ENCODE data around the gene EVA1A. TPM values are rescaled to one million over a fixed set of nuclear protein-coding genes. Genes with fewer than 3 reads are reported as not detected.

EVA1A gene
- total and polyA plus RNA-seq, 2 experiments from 2014 or later: 4.6 to 7.9 TPM

DNA sequence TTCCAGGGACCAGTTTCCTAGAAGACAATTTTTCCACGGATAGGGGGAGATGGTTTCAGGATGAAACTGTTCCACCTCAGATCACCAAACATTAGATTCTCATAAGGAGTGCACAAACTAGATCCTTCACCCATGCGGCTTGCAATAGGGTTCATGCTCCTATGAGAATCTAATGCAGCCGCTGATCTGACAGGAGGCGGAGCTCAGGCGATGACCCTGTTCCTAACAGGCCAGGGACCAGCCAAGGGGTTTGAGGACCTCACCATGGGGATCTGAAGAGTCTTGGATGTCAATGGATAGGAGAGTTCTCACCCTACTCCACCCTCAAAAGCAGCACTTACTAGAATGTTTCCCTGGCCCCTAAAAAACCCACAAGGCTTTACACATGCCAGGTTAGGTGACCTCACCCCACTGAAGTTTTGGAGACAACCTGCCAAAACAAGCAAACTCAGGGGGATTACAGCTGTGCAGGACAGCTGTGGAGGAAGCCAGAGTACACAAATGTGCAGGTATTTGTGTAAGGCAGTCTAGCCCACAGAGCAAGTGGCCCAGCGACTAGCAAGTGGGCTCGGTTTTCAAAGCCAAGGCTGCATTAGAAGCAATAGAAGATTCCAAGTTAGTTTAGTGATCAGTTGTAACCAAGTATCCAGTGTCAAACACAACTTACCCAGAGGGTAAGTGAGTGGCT lies 3.9 kb downstream of the EVA1A start:
- Mint-ChIP-seq H3K27me3 (ENCODE audit: insufficient read depth, low read depth, poor library complexity) (peaks cover 27% of the 10 kb centered on the region), H3K4me1 (peaks cover 60% of the 10 kb centered on the region), H3K27ac (no peak overlapping the region), H3K36me3 (ENCODE audit: low read depth) (no peaks in the 10 kb centered on the region; the same call in 2 of the 3 replicates), H3K9me3 (no peaks in the 10 kb centered on the region), H3K4me3 (no peak overlapping the region)
- H3K9me2 ChIP-seq (ENCODE audit: insufficient read depth): 0 out of 2 replicates have a peak, but pooled peaks cover 3% of the 10 kb centered on the region
- H3K79me2 ChIP-seq (replicated peaks; ENCODE audit: insufficient read depth): no peaks in the 10 kb centered on the region
- no peak overlapping the region for H2AFZ ChIP-seq
- DNase-seq (ENCODE audit: low spot score) (no peak), ATAC-seq (no peak)
- H3K4me2 ChIP-seq: no peak overlapping the region
- no peaks in the 10 kb centered on the region for H3K36me3 ChIP-seq (ENCODE audit: insufficient read depth)
- H3K4me1 ChIP-seq (ENCODE audit: insufficient read depth): peaks cover 42% of the 10 kb centered on the region
- no peaks in the 10 kb centered on the region for H3F3A ChIP-seq (replicated peaks; ENCODE audit: low read depth)
- no peak overlapping the region for H3K4me3 ChIP-seq
- H4K20me1 ChIP-seq (replicated peaks; ENCODE audit: insufficient read depth): no peaks in the 10 kb centered on the region
- no peak overlapping the region for H3K27ac ChIP-seq (ENCODE audit: low read depth)
- TF ChIP-seq, protein P1, sequence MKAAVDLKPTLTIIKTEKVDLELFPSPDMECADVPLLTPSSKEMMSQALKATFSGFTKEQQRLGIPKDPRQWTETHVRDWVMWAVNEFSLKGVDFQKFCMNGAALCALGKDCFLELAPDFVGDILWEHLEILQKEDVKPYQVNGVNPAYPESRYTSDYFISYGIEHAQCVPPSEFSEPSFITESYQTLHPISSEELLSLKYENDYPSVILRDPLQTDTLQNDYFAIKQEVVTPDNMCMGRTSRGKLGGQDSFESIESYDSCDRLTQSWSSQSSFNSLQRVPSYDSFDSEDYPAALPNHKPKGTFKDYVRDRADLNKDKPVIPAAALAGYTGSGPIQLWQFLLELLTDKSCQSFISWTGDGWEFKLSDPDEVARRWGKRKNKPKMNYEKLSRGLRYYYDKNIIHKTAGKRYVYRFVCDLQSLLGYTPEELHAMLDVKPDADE (IDR thresholded peaks at IDR 0.05): no peak
- peaks cover 18% of the 10 kb centered on the region for H3K27me3 ChIP-seq (ENCODE audit: insufficient read depth)

DNA sequence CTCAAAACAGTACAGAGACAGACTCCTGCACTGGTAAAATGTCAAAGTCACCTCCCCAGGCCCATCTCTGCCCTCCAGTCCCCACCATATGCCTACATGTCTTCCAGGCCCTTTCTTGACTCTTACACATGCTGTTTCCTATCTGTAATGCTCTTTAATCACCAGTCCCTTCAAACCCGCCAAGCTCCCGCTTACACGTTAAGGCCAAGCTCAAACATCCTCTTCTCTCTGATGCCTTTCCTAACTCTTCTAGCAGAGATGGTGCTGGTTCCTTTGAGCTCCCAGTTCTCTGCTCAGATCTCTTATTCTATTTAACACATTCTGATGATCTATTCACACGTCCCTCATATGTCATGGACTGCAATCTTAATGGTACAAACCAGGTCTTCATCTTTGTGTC lies 5.0 kb downstream of the EVA1A start:
- Histone ChIP-seq H3K4me1 (ENCODE audit: insufficient read depth) (peaks cover 35% of the 10 kb centered on the region), H3F3A (replicated peaks; ENCODE audit: low read depth) (no peaks in the 10 kb centered on the region), H3K36me3 (ENCODE audit: insufficient read depth) (no peaks in the 10 kb centered on the region), H3K79me2 (replicated peaks; ENCODE audit: insufficient read depth) (no peaks in the 10 kb centered on the region), H3K27me3 (ENCODE audit: insufficient read depth) (peaks cover 13% of the 10 kb centered on the region), H3K4me2 (peak overlapping the region; percentile 69), H3K9me2 (ENCODE audit: insufficient read depth) (0 out of 2 replicates have a peak, but pooled peaks cover 3% of the 10 kb centered on the region), H2AFZ (no peak overlapping the region), H4K20me1 (replicated peaks; ENCODE audit: insufficient read depth) (no peaks in the 10 kb centered on the region), H3K4me3 (no peak overlapping the region), H3K27ac (ENCODE audit: low read depth) (no peak overlapping the region)
- Mint-ChIP-seq H3K36me3 (ENCODE audit: low read depth) (no peaks in the 10 kb centered on the region; the same call in 2 of the 3 replicates), H3K27ac (no peak overlapping the region), H3K4me3 (no peak overlapping the region; the same call in 2 of the 3 replicates), H3K9me3 (no peaks in the 10 kb centered on the region), H3K27me3 (ENCODE audit: insufficient read depth, low read depth, poor library complexity) (peaks cover 18% of the 10 kb centered on the region), H3K4me1 (peaks cover 51% of the 10 kb centered on the region)
- DNase-seq (ENCODE audit: low spot score): no peak
- no peak for TF ChIP-seq ZNF114 (CRISPR knock-in tag; IDR thresholded peaks at IDR 0.05)
- TF ChIP-seq EZH2 (IDR thresholded peaks at IDR 0.05; ENCODE audit: low read depth, unreplicated experiment): no peak
- TF ChIP-seq STAT1 (IDR thresholded peaks at IDR 0.05; ENCODE audit: unreplicated experiment): no peak
- TF ChIP-seq, protein P2, sequence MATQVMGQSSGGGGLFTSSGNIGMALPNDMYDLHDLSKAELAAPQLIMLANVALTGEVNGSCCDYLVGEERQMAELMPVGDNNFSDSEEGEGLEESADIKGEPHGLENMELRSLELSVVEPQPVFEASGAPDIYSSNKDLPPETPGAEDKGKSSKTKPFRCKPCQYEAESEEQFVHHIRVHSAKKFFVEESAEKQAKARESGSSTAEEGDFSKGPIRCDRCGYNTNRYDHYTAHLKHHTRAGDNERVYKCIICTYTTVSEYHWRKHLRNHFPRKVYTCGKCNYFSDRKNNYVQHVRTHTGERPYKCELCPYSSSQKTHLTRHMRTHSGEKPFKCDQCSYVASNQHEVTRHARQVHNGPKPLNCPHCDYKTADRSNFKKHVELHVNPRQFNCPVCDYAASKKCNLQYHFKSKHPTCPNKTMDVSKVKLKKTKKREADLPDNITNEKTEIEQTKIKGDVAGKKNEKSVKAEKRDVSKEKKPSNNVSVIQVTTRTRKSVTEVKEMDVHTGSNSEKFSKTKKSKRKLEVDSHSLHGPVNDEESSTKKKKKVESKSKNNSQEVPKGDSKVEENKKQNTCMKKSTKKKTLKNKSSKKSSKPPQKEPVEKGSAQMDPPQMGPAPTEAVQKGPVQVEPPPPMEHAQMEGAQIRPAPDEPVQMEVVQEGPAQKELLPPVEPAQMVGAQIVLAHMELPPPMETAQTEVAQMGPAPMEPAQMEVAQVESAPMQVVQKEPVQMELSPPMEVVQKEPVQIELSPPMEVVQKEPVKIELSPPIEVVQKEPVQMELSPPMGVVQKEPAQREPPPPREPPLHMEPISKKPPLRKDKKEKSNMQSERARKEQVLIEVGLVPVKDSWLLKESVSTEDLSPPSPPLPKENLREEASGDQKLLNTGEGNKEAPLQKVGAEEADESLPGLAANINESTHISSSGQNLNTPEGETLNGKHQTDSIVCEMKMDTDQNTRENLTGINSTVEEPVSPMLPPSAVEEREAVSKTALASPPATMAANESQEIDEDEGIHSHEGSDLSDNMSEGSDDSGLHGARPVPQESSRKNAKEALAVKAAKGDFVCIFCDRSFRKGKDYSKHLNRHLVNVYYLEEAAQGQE (IDR thresholded peaks at IDR 0.05; ENCODE audit: unreplicated experiment): no peak
- no peak for TF ChIP-seq ZNF462 (CRISPR knock-in tag; IDR thresholded peaks at IDR 0.05)
- TF ChIP-seq ZNF331 (CRISPR knock-in tag; IDR thresholded peaks at IDR 0.05; ENCODE audit: low read depth): no peak
- no peak for ATAC-seq
